Skeletal muscle satellite cell (primary cell): ENCODE measurements around the gene IL4R. TPM values are rescaled to one million over a fixed set of nuclear protein-coding genes. Genes with fewer than 3 reads are reported as not detected.
"Not testable (repeated sequence)": the region's sequence is repeated elsewhere in the genome, so short reads cannot be mapped to it uniquely, and the experiment has no call there.

Source experiments
- H3K27me3 ChIP-seq: 2 replicates; pipeline ENCODE4 v1.7.0; 2013; ENCODE audit warnings: low read length; ENCODE audit not compliant: control insufficient read depth, insufficient read depth
- H3K36me3 ChIP-seq: 2 replicates; pipeline ENCODE4 v1.7.0; 2013; ENCODE audit warnings: mild to moderate bottlenecking, control low read depth, low read length; ENCODE audit not compliant: insufficient read depth
- H3K4me1 ChIP-seq: 2 replicates; pipeline ENCODE4 v1.7.0; 2013; ENCODE audit warnings: low read length; ENCODE audit not compliant: control insufficient read depth, insufficient read depth
- H3K4me2 ChIP-seq: 2 replicates; pipeline ENCODE4 v1.7.0; 2013; ENCODE audit warnings: mild to moderate bottlenecking, low read length
- H3K4me3 ChIP-seq: 2 replicates; pipeline ENCODE4 v1.7.0; 2013; ENCODE audit warnings: low read length
- H3K9ac ChIP-seq: 2 replicates; pipeline ENCODE4 v1.7.0; 2013; ENCODE audit warnings: mild to moderate bottlenecking, low read depth, low read length, moderate library complexity
- H3K9me3 ChIP-seq: replicated peaks from 2 replicates; pipeline ENCODE4 v1.7.0; 2013; ENCODE audit warnings: mild to moderate bottlenecking, control low read depth, low read length
- total RNA-seq: library from RNA; depleted of rRNA; stranded (reverse); fragments of >200 nt; gene quantifications from 2 replicates; pipeline ENCODE4 v1.2.3, GENCODE V29; 2012; rRNA removed

IL4R gene
- total RNA-seq: 17.5 and 19.0 TPM in 2 replicates

GRCh38 chr16:27313422-27314160 lies at the start of gene IL4R:
IL4R (plus strand) TSS chr16:27313974; CDS start chr16:27340204, 26,230 bp downstream.
- Histone ChIP-seq H3K27me3 (no peaks in the 10 kb centered on the region), H3K4me1 (peaks cover 39% of the 10 kb centered on the region)

GRCh38 chr16:27264151-27264550 lies 49.6 kb upstream of the IL4R start:
- Histone ChIP-seq H3K27me3 (no peaks in the 10 kb centered on the region), H3K9me3 (no peaks in the 10 kb centered on the region), H3K4me3 (no peak overlapping the region), H3K4me2 (no peak overlapping the region), H3K36me3 (no peaks in the 10 kb centered on the region), H3K9ac (no peak overlapping the region), H3K4me1 (peaks cover 16% of the 10 kb centered on the region)

More at GRCh38 chr16:27313422-27314160, at the start of gene IL4R:
- Histone ChIP-seq H3K36me3 (no peaks in the 10 kb centered on the region), H3K9me3 (no peaks in the 10 kb centered on the region), H3K9ac (peak within 1 kb of the TSS; percentile 98), H3K4me3 (peak within 1 kb of the TSS; percentile 88), H3K4me2 (peak within 1 kb of the TSS; percentile 76)

- H3K4me1 ChIP-seq: peaks cover 16% of the 10 kb centered on the region
- no peaks in the 10 kb centered on the region for H3K36me3 ChIP-seq
- H3K27me3 ChIP-seq: no peaks in the 10 kb centered on the region
- no peak overlapping the region for H3K4me3 ChIP-seq
- H3K9me3 ChIP-seq: no peaks in the 10 kb centered on the region
- no peak overlapping the region for H3K4me2 ChIP-seq
- H3K9ac ChIP-seq: no peak overlapping the region
Measured at GRCh38 chr16:27265982-27266381, 47.8 kb upstream of the IL4R start.

GRCh38 chr16:27267037-27267677 lies 46.6 kb upstream of the IL4R start:
- peaks cover 16% of the 10 kb centered on the region for H3K4me1 ChIP-seq
- H3K9ac ChIP-seq: no peak overlapping the region
- H3K4me3 ChIP-seq: peak overlapping the region; percentile 92
- H3K36me3 ChIP-seq: no peaks in the 10 kb centered on the region
- no peaks in the 10 kb centered on the region for H3K9me3 ChIP-seq
- H3K27me3 ChIP-seq: no peaks in the 10 kb centered on the region
- peak overlapping the region; percentile 99 for H3K4me2 ChIP-seq

GRCh38 chr16:27268376-27269299 lies 45.1 kb upstream of the IL4R start, which contains the start of gene NSMCE1:
NSMCE1 (minus strand) TSS chr16:27268772; CDS start chr16:27257570, 11,202 bp downstream.
- peak within 1 kb of the TSS; percentile 99 for H3K4me2 ChIP-seq
- H3K9ac ChIP-seq: peak within 1 kb of the TSS; percentile 89
- H3K4me3 ChIP-seq: peak within 1 kb of the TSS; percentile 92
- H3K36me3 ChIP-seq: no peaks in the 10 kb centered on the region
- no peaks in the 10 kb centered on the region for H3K9me3 ChIP-seq
- H3K27me3 ChIP-seq: no peaks in the 10 kb centered on the region
- H3K4me1 ChIP-seq: peaks cover 19% of the 10 kb centered on the region

- H3K9ac ChIP-seq: peak overlapping the region; percentile 89
- H3K4me3 ChIP-seq: peak overlapping the region; percentile 92
Measured at GRCh38 chr16:27269300-27270150, 44.2 kb upstream of the IL4R start.

GRCh38 chr16:27270349-27270748 lies 43.4 kb upstream of the IL4R start:
- no peaks in the 10 kb centered on the region for H3K27me3 ChIP-seq
- H3K4me1 ChIP-seq: peaks cover 11% of the 10 kb centered on the region
- H3K9me3 ChIP-seq: no peaks in the 10 kb centered on the region
- H3K36me3 ChIP-seq: no peaks in the 10 kb centered on the region
- no peak overlapping the region for H3K4me3 ChIP-seq
- H3K9ac ChIP-seq: no peak overlapping the region
- H3K4me2 ChIP-seq: no peak overlapping the region

More at GRCh38 chr16:27269300-27270150, 44.2 kb upstream of the IL4R start:
- no peaks in the 10 kb centered on the region for H3K36me3 ChIP-seq
- no peaks in the 10 kb centered on the region for H3K27me3 ChIP-seq
- no peaks in the 10 kb centered on the region for H3K9me3 ChIP-seq
- peak overlapping the region; percentile 99 for H3K4me2 ChIP-seq
- peaks cover 16% of the 10 kb centered on the region for H3K4me1 ChIP-seq

- H3K4me2 ChIP-seq: no peak overlapping the region
- H3K27me3 ChIP-seq: no peaks in the 10 kb centered on the region
- H3K9ac ChIP-seq: no peak overlapping the region
- H3K4me1 ChIP-seq: peaks cover 11% of the 10 kb centered on the region
- no peak overlapping the region for H3K4me3 ChIP-seq
- no peaks in the 10 kb centered on the region for H3K9me3 ChIP-seq
- no peaks in the 10 kb centered on the region for H3K36me3 ChIP-seq
Measured at GRCh38 chr16:27272076-27272475, 41.7 kb upstream of the IL4R start.

- not testable (repeated sequence) for H3K4me2 ChIP-seq, H3K9me3 ChIP-seq, H3K9ac ChIP-seq, H3K27me3 ChIP-seq, H3K4me3 ChIP-seq, H3K36me3 ChIP-seq
- H3K4me1 ChIP-seq: peaks cover 11% of the 10 kb centered on the region
Measured at GRCh38 chr16:27272697-27273096, 41.1 kb upstream of the IL4R start.

- no peak overlapping the region for H3K4me2 ChIP-seq
- peaks cover 11% of the 10 kb centered on the region for H3K4me1 ChIP-seq
- no peak overlapping the region for H3K4me3 ChIP-seq
- H3K27me3 ChIP-seq: no peaks in the 10 kb centered on the region
- no peak overlapping the region for H3K9ac ChIP-seq
- no peaks in the 10 kb centered on the region for H3K9me3 ChIP-seq
- no peaks in the 10 kb centered on the region for H3K36me3 ChIP-seq
Measured at GRCh38 chr16:27273330-27273669, 40.5 kb upstream of the IL4R start.
